ENCODE results near the gene GABARAPL1.

- TF ChIP-seq CTCF (IDR thresholded peaks at IDR 0.05), result no peak
- no peak for TF ChIP-seq POLR2AphosphoS5 (IDR thresholded peaks at IDR 0.05)
- TF ChIP-seq POLR2A (IDR thresholded peaks at IDR 0.05), result no peak
Observed at GRCh38 chr12:10241727-10242126, 29.1 kb downstream of the GABARAPL1 start.
